CD4-positive, alpha-beta T cell treated with Interleukin-6 for 4 hours (primary cell): ENCODE measurements around the gene DSG3.

ENCODE experiments used
- DNase-seq: peaks from one replicate; pipeline ENCODE4 v3.0.0-alpha.2; 2020; ENCODE audit warnings: mixed read lengths

Gene DSG3, protein sequence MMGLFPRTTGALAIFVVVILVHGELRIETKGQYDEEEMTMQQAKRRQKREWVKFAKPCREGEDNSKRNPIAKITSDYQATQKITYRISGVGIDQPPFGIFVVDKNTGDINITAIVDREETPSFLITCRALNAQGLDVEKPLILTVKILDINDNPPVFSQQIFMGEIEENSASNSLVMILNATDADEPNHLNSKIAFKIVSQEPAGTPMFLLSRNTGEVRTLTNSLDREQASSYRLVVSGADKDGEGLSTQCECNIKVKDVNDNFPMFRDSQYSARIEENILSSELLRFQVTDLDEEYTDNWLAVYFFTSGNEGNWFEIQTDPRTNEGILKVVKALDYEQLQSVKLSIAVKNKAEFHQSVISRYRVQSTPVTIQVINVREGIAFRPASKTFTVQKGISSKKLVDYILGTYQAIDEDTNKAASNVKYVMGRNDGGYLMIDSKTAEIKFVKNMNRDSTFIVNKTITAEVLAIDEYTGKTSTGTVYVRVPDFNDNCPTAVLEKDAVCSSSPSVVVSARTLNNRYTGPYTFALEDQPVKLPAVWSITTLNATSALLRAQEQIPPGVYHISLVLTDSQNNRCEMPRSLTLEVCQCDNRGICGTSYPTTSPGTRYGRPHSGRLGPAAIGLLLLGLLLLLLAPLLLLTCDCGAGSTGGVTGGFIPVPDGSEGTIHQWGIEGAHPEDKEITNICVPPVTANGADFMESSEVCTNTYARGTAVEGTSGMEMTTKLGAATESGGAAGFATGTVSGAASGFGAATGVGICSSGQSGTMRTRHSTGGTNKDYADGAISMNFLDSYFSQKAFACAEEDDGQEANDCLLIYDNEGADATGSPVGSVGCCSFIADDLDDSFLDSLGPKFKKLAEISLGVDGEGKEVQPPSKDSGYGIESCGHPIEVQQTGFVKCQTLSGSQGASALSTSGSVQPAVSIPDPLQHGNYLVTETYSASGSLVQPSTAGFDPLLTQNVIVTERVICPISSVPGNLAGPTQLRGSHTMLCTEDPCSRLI

DNA sequence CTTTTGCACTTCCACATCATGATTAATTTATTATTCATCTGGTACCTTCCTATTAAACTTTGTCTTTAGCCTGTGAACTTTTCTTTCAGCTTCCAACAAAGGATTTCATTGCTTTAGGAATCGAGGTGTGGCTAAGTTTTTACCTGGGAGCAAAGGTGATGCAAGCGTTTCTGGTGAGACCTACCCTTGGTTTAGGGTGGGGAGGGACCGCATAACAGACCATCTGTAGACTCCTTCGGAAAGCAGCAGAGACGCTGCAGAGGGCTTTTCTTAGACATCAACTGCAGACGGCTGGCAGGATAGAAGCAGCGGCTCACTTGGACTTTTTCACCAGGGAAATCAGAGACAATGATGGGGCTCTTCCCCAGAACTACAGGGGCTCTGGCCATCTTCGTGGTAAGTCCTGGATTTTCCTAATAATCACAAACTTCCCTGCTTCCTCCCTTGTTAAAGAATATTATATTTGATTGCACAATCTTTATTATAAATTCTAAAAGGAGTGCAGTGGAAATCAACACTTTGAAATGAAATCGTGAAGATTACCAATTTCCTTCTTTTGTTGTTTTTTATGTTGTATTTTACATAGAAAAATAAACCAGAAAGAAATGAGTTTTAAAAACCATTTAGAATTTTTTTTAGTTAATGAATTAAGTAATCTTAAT is at the start of gene DSG3:
Gene DSG3, plus strand, starts transcription at position 212 of the 662 bp plus-strand sequence. Its CDS starts 137 bp downstream, at position 349.
- no peak for DNase-seq

DNA sequence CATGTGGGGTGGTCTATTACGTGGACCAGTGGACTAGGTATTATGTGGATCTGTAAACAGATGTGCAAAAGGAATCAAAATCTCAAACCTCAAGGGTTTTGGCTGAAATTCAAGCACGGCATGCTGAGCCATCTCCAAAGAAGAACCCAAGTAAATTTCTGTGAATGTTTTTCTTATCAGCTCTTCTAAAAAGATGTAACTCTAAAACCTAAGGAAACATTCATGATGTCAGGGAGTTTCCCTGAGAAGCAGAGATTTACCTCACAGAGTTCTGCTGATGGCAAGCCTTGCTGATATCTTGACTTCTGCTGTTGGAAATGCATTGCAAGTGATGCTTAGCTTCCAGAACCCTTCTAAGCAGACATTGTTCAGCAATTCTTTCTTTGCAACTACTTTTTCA is 49.4 kb upstream of the DSG3 start:
- DNase-seq: no peak

DNA sequence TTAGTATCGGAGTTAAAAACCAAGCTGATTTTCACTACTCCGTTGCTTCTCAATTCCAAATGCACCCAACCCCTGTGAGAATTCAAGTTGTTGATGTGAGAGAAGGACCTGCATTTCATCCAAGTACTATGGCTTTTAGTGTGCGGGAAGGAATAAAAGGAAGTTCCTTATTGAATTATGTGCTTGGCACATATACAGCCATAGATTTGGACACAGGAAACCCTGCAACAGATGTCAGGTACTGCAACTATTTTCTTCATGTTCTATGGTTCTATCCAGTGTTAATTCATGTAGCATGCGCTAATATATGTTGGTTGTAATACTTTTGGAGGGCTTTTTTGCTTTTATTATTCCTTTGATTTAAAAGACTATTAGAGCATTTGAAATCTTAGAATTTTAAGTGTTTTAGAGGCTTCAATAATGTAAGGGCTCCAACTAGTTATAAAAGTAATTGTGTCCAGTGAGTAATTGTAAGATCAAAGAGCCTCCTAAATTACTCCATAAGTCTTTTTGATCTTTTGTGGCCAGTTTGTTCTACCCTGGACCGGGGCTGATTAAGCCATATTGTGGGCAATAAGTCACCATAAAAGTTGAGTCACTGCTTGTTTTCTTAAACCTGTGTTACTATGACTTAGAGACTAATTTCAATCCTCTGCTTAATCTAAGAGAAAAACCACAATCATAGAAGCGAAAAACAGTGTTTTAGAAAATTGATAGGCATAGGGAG is 48.1 kb upstream of the DSG3 start:
- no peak for DNase-seq

DNA sequence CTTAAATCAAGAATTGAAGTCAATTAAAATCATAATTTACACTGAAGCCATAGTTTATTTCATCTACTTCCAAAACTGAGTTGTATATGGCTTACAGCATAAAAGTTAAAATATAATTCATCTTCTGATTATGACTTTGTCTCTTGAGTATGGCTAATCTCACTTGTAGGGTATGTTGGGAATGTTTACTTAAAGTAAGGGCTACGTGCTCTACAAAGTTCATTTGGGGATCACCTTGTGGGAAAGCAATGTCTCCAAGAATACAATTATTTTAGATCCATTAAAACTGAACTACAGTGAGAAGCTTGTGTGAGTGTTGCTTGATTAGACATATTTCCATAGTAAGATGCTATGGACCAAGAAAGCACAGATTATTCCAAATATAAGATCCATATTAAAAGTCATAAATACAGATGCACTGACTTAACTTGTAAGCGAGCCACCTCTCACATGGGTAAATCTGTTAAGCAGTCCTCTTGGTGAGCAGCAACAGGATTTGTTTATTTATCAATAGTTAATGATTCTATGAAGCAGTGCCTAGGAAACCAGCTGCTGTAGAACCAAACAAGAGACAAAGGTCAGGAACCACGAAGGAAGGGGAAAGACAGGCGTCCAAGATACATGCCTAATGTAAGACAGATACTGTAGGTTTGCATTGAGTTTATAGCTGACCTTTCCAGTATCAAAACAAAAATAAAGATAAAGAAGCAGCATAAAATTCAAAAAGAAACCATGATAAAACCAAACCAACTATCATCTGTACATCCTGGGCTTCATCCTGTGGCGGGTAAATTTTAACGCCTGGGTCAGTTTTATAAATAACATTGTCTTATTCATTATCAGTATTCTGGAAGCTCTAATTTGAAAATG is 46.1 kb upstream of the DSG3 start:
- DNase-seq: no peak

DNA sequence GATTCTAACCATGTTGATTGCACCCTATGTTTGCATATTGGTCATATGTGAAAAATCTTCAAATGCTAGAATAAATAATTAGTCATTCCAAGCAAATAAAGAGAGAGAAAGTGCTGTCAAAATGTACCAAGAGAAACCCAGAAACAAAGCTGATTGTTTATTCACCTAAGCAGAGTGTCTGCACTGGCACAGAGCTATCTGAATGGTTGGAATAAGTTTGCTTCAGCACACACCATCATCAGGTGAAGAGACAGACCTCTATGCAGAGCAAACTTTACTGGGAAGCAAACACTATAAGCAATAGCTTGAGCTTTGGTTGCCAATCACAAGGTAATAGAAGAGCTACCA is 45.5 kb upstream of the DSG3 start:
- DNase-seq: no peak

DNA sequence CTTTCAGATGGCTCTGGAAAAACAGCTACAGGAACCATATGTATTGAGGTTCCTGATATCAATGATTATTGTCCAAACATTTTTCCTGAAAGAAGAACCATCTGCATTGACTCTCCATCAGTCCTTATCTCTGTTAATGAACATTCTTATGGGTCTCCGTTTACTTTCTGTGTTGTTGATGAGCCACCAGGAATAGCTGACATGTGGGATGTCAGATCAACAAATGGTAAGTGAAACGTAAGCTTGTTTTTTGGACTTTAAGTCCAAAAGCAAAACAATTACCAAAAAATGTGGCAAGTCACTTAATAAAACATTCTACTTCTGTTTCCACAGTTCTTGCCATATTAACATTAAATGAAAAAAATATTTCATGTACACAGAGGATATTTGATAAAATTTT is 44.1 kb upstream of the DSG3 start:
- DNase-seq: no peak

DNA sequence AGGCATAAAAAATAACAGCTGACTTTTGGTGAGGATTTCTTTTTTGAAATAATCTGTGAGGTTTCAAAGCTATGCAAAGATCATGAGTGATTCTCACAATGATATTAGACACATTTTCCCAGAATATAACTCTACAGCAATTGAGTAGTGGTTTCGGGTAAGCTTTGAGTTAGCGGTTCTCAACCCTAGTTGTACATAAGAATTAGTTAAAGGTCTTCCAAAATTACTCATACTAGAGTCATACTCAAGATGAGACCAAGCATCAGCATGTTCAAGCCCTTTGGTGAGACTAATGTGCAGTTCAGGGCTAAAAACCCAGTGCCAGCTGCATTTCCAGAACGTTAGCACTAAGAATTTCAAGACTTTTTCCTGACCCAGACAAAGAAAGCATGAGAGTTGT is 39.9 kb upstream of the DSG3 start:
- no peak for DNase-seq

DNA sequence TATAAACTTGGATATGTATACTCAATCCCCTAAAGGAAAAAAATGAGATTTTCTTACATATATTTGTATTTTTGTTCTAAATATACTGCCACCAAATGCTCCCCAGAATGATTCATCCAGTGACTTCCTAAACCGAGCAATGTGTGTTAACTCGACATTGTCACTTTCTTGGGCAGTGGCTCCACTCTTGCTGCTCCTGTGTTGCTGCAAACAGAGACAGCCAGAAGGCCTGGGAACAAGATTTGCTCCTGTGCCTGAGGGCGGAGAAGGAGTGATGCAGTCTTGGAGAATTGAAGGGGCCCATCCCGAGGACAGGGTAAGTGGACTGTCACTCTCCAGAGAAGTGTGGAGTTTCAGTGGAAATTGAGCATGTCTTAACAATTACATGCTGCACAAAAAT is 38.3 kb upstream of the DSG3 start:
- no peak for DNase-seq

DNA sequence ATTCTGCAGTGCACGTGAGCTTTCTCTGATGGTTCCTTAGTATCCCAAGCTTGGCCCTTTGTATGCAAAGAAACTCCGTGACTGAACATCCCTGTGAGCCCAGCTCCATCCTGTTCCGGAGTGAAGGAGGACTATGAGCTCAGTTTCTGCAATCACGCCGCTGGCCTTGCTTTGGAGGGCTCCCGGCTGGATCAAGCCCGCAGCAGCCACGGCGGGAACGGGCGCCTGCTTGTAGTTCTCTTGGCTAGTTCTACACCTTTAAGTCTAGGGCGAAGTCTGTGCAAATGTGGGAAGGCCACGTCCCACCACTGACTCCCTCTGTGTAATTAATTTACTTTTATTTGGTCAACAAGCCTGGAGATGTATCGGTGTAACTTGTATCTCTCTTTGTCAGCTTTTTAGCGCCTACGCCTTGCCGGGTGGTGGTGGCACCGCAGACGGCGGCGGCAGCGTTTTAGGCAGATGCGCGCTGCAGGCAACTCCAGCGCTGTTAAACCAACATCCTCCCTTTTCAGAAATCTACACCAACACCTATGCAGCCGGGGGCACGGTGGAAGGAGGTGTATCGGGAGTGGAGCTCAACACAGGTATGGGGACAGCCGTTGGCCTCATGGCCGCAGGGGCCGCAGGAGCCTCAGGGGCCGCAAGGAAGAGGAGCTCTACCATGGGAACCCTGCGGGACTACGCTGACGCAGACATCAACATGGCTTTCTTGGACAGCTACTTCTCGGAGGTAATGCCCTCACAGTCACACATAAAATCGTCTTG is 36.6 kb upstream of the DSG3 start:
- DNase-seq: no peak

DNA sequence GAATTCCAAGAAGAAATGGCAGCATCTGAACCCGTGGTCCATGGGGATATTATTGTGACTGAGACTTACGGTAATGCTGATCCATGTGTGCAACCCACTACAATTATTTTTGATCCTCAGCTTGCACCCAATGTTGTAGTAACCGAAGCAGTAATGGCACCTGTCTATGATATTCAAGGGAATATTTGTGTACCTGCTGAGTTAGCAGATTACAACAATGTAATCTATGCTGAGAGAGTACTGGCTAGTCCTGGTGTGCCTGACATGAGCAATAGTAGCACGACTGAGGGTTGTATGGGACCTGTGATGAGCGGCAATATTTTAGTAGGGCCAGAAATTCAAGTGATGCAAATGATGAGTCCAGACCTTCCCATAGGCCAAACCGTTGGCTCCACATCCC is 34.4 kb upstream of the DSG3 start:
- DNase-seq: no peak

DNA sequence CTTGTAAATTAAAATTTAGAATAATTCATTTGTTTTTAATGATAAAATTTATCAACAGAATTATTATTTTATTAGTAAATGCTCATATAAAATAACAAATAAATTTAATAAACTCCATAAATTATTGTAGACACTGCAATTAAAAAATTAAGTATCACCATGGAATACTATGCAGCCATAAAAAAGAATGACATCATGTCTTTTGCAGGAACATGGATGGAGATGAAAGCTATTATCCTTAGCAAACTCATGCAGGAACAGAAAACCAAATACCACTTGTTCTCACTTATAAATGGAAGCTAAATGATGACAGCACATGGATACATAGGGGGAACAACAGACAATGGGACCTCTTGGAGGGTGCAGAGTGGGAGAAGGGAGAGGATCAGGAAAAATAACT is 29.7 kb upstream of the DSG3 start:
- DNase-seq: no peak

DNA sequence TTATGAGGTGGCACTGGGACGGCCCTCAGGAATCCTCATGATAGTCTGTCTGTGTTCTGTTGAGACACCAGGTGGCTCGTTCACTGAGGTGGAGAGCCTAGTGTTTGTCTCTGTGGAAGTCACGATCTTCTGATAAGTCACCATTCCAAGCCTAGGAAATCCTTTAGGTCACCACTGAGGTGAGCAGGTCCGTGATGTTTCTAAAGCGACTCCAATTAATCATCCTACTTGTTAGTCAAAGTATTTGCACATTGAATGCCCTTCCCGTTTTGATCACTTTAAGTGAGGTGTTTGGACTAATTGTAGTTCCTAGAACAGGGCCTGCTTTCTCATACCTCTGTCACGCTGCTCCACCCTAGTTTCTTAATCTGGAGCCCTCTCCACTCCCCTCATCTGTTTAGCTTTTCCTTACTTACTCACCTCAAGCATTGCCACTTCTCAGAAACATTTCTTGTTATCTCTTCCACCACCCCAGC is 28.0 kb upstream of the DSG3 start:
- no peak for DNase-seq

DNA sequence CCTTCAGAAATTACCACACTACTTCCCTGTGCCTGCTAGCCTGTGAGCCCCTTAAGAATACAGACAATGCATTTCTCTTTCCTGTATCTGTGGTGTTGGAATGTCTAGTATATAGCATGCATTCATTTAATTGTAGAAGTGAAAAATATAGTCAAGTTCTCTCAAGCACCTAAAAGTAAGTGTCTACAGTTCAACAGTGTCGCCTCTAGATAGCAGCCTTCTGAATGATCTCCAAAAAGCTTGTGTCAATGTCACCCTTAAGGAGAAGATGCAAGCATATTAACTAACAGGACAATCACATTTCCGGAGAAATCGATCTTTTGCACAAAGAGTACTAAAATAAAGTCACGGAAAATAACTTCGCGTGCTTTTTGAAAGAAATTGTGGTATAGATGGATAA is 27.5 kb upstream of the DSG3 start:
- DNase-seq: no peak

DNA sequence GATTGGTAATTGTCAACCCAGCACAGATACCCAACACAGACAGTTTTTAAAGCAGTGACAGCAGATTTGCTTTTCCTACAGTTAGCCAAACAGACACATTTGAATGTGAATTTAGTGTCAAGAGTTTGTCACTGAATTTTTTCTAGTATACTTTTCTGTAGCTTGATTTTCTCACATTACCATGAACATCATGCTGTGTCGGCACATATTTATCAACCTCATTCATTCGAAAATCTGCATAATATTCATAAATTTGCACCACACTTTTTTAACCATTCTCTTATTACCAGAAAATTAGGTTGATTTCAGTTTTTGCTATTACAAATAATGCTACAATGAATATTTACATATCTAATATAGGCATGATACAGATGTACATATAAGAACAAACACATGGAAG is 27.0 kb upstream of the DSG3 start:
- no peak for DNase-seq

DNA sequence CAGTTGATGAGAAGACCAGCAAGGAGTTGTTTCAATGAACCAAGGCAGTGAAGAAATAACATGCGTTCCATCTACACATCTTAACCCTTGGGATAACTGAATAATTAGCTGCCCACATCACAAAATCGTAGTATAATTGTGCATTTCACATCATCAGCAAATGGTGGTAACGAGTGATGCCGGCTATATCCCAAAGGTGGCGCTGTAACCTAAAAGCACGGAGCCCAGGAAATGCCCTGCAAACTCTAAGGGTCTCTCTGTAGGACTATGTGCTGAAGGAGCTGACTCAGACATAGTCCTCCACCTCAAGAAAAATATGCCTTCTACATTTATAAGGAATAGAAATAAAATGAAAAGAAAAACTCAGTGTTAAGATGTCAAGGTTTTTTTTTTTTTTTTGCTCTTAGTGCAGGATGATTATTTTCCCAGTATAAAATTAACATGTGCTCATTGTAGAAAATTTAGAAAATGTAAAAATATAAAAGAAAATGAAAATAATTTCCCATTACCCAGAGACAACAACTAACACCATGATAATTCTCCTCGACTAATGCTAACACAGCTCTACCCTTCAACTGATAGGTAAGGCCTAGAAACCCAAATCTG is 23.1 kb upstream of the DSG3 start:
- no peak for DNase-seq

DNA sequence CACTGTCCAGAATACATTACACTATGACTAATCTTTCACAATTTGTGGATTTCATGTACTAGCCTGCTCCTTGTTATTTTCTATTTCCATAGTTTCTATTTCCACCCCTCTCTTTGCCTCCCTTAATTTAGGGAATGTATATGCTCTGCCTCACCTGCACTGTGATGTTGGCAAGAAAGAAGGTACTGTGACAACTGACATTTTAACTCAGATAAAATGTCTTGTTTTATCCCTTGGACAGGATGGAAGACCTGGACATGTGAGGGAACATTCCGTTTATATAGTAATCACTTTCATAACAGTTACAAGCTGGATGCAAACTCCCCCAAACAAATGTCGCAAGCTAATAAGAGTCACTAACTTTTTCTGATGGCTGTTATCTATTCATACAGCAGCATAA is 21.5 kb upstream of the DSG3 start:
- no peak for DNase-seq

DNA sequence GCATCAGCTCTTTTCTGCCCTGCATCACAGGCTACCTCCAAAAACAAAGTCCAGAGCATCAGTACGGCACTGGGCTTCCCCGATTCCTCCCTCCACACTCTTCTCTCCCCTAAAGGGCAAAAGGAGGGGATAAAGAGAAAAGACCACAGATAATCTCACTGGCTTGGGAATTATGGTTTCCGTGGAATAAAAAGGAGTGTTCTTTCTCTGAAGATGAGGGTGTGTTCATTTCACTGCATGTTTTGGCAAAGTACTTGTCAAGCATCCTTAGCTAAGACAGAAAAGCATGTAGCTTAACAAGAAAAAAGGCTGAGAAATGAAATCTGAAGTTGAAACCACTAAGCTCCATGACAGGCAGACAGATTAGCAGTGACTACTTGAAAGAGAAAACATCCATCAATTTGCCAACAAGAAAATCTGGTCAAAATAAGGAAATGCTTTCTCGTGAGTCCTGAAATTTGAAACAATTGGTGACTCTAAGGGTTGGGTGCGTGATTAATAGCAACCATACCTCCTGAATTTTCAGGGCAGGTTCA is 20.6 kb upstream of the DSG3 start:
- no peak for DNase-seq

DNA sequence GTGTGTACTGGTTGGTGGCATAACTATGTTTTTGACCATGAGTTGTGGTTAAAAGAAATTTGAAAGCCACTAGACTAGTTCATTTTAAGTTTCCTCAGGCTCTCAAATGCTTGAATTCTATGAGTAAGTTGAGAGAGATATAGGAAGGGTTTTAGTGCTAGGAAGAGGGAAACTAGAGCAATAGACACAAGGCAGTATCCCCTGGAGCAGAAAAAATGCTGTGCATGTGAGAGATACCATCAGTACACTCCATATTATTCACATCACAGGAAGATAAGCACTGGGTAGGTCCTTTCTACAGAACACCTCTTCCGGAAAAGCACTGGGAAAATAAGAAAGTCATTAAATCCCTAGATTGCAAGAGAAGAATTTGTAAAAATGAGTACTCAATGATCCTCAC is 19.3 kb upstream of the DSG3 start:
- no peak for DNase-seq

DNA sequence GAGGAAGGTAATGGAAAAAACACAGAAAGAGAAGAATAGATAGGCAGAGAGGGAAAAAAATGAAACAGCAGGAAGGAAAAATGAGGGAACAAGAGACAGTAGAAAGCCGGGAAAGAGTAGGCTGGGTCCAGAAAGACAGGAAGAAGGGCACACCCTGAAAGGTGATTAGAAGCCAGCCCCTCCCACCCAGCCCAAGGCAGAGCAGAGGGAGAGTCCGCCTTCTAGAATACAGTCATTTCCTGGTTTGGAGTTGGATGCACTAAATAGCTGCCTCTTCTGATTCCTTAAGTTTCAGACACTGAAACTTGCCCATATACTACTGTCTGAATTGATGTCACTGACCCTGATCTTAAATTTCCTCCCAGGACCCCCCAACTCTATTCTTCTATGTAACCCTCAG is 17.9 kb upstream of the DSG3 start:
- DNase-seq: no peak

DNA sequence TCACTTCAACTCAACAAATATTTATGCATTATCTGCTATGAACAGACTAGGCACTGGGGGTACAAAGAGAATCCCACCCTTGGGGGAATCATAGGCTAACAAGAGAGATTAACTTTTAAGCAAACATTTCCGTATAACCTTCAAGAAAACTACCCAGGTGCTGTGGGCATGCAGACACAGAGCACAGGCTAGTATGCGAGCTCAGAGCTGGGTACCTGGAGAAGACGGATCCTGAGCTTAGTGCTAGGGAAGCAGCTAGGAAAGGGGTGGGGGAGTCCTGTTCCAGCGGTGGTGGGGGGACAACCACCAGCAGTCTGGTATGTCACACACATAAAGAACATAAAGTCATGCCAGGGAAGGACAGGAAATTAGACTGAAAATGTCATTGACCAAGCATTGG is 17.5 kb upstream of the DSG3 start:
- no peak for DNase-seq
